Measurements from ENCODE around the gene DAPK3. TPM values are rescaled to one million over a fixed set of nuclear protein-coding genes. Genes with fewer than 3 reads are reported as not detected.
A peak's percentile ranks its signal among the peaks of the same experiment; 100 is the strongest.

The DAPK3 gene
- total RNA-seq, 1 donor from 2014 or later = 105 TPM

DNA sequence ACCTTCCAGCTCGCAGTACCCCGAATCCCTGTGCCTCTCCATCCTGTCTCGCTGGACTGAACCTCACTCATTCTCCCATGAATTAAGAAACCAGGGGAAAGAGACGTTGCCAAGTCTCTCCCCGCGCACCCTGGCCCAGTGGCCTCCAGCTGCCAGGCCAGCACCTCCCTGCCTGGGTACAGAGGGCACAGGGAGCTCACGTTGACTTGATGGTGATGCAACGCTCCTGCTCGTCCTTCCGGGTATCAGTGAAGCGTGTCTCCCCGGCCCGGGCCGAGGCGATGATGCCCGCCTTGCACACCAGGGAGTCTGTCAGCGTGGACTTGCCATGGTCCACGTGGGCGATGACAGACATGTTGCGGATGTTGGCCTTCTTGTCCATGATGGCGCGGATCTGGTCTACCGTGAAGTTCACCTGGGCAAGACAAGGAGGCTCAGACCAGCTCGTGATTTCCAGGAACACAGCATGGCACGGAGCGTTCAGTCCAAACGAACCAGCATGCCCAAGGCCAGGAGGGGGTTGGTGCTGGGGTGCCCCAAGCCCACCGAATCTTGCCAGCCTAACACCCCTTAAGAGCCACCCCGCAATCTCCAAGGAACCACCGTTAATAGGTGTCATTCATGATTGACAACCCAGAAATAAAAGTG is 13.2 kb upstream of the DAPK3 start:
- peak; percentile 37 for DNase-seq (ENCODE audit: low read depth)
- Histone ChIP-seq H3K27me3 (ENCODE audit: control insufficient read depth, insufficient read depth, low read length) (no peaks in the 10 kb centered on the region), H3K36me3 (ENCODE audit: control insufficient read depth, insufficient read depth, low read length) (peaks cover 55% of the 10 kb centered on the region), H3K4me3 (ENCODE audit: low read depth, low read length) (peak overlapping the region; percentile 78)
- FAIRE-seq = no peak
- TF ChIP-seq, protein P1, sequence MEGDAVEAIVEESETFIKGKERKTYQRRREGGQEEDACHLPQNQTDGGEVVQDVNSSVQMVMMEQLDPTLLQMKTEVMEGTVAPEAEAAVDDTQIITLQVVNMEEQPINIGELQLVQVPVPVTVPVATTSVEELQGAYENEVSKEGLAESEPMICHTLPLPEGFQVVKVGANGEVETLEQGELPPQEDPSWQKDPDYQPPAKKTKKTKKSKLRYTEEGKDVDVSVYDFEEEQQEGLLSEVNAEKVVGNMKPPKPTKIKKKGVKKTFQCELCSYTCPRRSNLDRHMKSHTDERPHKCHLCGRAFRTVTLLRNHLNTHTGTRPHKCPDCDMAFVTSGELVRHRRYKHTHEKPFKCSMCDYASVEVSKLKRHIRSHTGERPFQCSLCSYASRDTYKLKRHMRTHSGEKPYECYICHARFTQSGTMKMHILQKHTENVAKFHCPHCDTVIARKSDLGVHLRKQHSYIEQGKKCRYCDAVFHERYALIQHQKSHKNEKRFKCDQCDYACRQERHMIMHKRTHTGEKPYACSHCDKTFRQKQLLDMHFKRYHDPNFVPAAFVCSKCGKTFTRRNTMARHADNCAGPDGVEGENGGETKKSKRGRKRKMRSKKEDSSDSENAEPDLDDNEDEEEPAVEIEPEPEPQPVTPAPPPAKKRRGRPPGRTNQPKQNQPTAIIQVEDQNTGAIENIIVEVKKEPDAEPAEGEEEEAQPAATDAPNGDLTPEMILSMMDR (IDR thresholded peaks at IDR 0.05; ENCODE audit: insufficient read depth, low read length, severe bottlenecking) = no peak

DNA sequence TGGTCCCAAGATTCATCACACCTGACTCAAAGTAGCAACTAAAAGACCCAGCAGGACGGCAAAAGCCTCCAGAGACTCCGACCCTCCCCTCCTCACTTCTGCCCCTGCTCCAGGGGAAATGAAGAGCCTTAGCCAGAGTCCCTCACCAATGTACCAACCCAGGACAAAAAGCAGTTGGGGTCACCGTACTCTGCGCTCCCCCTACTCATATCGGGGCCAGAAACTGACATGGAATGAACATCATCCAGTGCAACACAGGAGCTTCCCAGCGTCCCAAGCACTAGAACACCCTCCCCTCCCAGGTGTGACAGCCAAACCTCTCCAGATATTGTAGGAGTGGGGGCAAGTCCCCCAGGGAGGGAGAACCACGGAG is 12.6 kb upstream of the DAPK3 start:
- FAIRE-seq = no peak
- DNase-seq (ENCODE audit: low read depth) = no peak
- peaks cover 56% of the 10 kb centered on the region for H3K36me3 ChIP-seq (ENCODE audit: control insufficient read depth, insufficient read depth, low read length)
- TF ChIP-seq, protein P1 (IDR thresholded peaks at IDR 0.05; ENCODE audit: insufficient read depth, low read length, severe bottlenecking) = no peak
- no peaks in the 10 kb centered on the region for H3K27me3 ChIP-seq (ENCODE audit: control insufficient read depth, insufficient read depth, low read length)
- H3K4me3 ChIP-seq (ENCODE audit: low read depth, low read length) = peak overlapping the region; percentile 78

- peak; percentile 71 for DNase-seq (ENCODE audit: low read depth)
- Histone ChIP-seq H3K4me3 (ENCODE audit: low read depth, low read length) (peak overlapping the region; percentile 78), H3K36me3 (ENCODE audit: control insufficient read depth, insufficient read depth, low read length) (peaks cover 61% of the 10 kb centered on the region), H3K27me3 (ENCODE audit: control insufficient read depth, insufficient read depth, low read length) (no peaks in the 10 kb centered on the region)
- no peak for FAIRE-seq
- TF ChIP-seq, protein P1 (IDR thresholded peaks at IDR 0.05; ENCODE audit: insufficient read depth, low read length, severe bottlenecking) = no peak
Measured at GRCh38 chr19:3982701-3983541, 12.0 kb upstream of the DAPK3 start.

GRCh38 chr19:3981736-3982681 is 11.1 kb upstream of the DAPK3 start:
- no peak for FAIRE-seq
- H3K27me3 ChIP-seq (ENCODE audit: control insufficient read depth, insufficient read depth, low read length) = no peaks in the 10 kb centered on the region
- H3K4me3 ChIP-seq (ENCODE audit: low read depth, low read length) = no peak overlapping the region
- H3K36me3 ChIP-seq (ENCODE audit: control insufficient read depth, insufficient read depth, low read length) = peaks cover 70% of the 10 kb centered on the region
- DNase-seq (ENCODE audit: low read depth) = no peak
- TF ChIP-seq, protein P1 (IDR thresholded peaks at IDR 0.05; ENCODE audit: insufficient read depth, low read length, severe bottlenecking) = no peak

GRCh38 chr19:3981373-3981735 is 10.5 kb upstream of the DAPK3 start:
- TF ChIP-seq, protein P1 (IDR thresholded peaks at IDR 0.05; ENCODE audit: insufficient read depth, low read length, severe bottlenecking) = no peak
- Histone ChIP-seq H3K4me3 (ENCODE audit: low read depth, low read length) (no peak overlapping the region), H3K27me3 (ENCODE audit: control insufficient read depth, insufficient read depth, low read length) (no peaks in the 10 kb centered on the region), H3K36me3 (ENCODE audit: control insufficient read depth, insufficient read depth, low read length) (peaks cover 76% of the 10 kb centered on the region)
- no peak for DNase-seq (ENCODE audit: low read depth)
- no peak for FAIRE-seq
